Activated CD8-positive, alpha-beta T cell treated with anti-CD3 and anti-CD28 coated beads for 36 hours (primary cell): ENCODE results near the gene FZD2. TPM values are rescaled to one million over a fixed set of nuclear protein-coding genes. Genes with fewer than 3 reads are reported as not detected.

Source experiments
- ATAC-seq: fragments of 200-7000 bp; cut with Tn5 transposase; one replicate; pipeline ENCODE4 v1.10.0; 2021; ENCODE audit warnings: mild to moderate bottlenecking, moderate library complexity
- CTCF ChIA-PET: fragments of 350-600 bp; sonication (Branson Sonifier 250); formaldehyde crosslinking; loops from one replicate; lab custom pipeline; 2021; ENCODE audit warnings: antibody characterized with exemption; lab: Charles Lee
- POLR2A ChIA-PET: fragments of 350-600 bp; sonication (Branson Sonifier 250); formaldehyde crosslinking; loops from one replicate; lab custom pipeline; 2021; ENCODE audit warnings: antibody characterized with exemption; lab: Charles Lee
- DNase-seq: peaks from one replicate; pipeline ENCODE4 v3.0.0-alpha.2; 2020
- H3K27ac Mint-ChIP-seq: one replicate; pipeline ENCODE4 v1.8.0; 2021; ENCODE audit warnings: mild to moderate bottlenecking, mixed read lengths
- H3K27me3 Mint-ChIP-seq: one replicate; pipeline ENCODE4 v1.8.0; 2021; ENCODE audit warnings: mixed read lengths
- H3K36me3 Mint-ChIP-seq: one replicate; pipeline ENCODE4 v1.8.0; 2021; ENCODE audit warnings: low read depth, mixed read lengths
- H3K4me1 Mint-ChIP-seq: one replicate; pipeline ENCODE4 v1.8.0; 2021; ENCODE audit warnings: low read depth, mixed read lengths
- H3K4me3 Mint-ChIP-seq: one replicate; pipeline ENCODE4 v1.8.0; 2021; ENCODE audit warnings: mild to moderate bottlenecking, moderate library complexity, mixed read lengths
- H3K9me3 Mint-ChIP-seq: one replicate; pipeline ENCODE4 v1.8.0; 2021; ENCODE audit warnings: mixed read lengths
- intact Hi-C: fragments of 100-400 bp; cut with micrococcal nuclease; formaldehyde crosslinking; loops from one replicate; pipeline ENCODE4 v1.10.0; 2022
- total RNA-seq, 2 experiments: library from RNA; stranded (reverse); gene quantifications; one replicate each; pipeline ENCODE4 v1.2.3, GENCODE V29; 2021
- TF ChIP-seq, protein P1 (sequence below): fragments of 200-600 bp; IDR thresholded peaks from one replicate; pipeline ENCODE4 v1.8.0; 2022; ENCODE audit warnings: antibody characterized with exemption, mild to moderate bottlenecking

FZD2 gene
- total RNA-seq, 2 experiments from 2014 or later: 0.16 to 0.22 TPM

DNA sequence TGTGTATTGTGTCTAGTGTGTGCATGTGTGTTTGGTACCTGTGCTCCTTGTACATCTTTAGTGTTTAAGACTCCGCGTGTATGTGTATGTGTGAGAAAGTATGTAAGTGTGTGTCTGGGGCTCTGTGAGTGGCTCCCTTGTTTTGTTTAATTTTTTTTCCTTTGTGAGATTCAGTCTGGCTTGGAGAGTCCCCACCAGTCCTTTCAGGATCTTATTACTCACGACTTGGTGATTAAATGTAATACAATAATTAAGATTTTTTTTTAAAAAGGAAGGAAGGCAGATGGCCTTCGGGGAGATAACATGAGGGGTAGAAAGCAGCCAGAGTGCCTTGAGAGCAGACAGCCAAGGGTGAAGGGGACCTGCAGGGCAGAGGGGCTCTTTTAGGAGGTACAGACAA lies 33.9 kb downstream of the FZD2 start:
- no peaks in the 10 kb centered on the region for H3K9me3 Mint-ChIP-seq
- TF ChIP-seq, protein P1, sequence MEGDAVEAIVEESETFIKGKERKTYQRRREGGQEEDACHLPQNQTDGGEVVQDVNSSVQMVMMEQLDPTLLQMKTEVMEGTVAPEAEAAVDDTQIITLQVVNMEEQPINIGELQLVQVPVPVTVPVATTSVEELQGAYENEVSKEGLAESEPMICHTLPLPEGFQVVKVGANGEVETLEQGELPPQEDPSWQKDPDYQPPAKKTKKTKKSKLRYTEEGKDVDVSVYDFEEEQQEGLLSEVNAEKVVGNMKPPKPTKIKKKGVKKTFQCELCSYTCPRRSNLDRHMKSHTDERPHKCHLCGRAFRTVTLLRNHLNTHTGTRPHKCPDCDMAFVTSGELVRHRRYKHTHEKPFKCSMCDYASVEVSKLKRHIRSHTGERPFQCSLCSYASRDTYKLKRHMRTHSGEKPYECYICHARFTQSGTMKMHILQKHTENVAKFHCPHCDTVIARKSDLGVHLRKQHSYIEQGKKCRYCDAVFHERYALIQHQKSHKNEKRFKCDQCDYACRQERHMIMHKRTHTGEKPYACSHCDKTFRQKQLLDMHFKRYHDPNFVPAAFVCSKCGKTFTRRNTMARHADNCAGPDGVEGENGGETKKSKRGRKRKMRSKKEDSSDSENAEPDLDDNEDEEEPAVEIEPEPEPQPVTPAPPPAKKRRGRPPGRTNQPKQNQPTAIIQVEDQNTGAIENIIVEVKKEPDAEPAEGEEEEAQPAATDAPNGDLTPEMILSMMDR: no peak
- intact Hi-C loops: no loop called here
- DNase-seq (no peak), ATAC-seq (no peak)
- ChIA-PET POLR2A (no interaction called here), CTCF (no interaction called here)
- H3K27me3 Mint-ChIP-seq: peaks cover 4% of the 10 kb centered on the region
- H3K4me3 Mint-ChIP-seq: no peak overlapping the region
- H3K36me3 Mint-ChIP-seq: no peaks in the 10 kb centered on the region
- H3K4me1 Mint-ChIP-seq: no peaks in the 10 kb centered on the region
- no peak overlapping the region for H3K27ac Mint-ChIP-seq

DNA sequence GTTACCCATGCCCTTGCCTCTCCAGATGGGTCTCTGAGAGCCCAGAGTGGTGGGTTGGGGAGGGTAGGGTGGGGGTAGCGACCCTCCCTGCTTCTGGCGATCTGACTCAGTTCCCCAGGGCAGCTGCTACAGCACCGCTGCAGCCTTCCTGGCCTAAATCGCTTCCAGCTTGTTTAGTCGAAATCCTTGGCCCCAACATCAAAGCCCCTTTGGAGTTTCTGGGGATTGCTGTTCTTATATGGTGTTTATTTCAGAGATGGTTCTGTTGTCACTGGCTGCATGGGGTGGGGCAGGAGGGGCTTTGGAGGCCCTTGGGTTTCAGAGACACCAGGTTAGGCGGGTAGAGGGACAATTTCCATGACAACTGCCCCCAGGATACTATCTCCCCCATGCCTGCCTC lies 35.9 kb downstream of the FZD2 start:
- Mint-ChIP-seq H3K27ac (no peak overlapping the region), H3K36me3 (no peaks in the 10 kb centered on the region), H3K4me3 (no peak overlapping the region), H3K4me1 (no peaks in the 10 kb centered on the region), H3K27me3 (peaks cover 5% of the 10 kb centered on the region), H3K9me3 (no peaks in the 10 kb centered on the region)
- CTCF ChIA-PET: no interaction called here
- DNase-seq (no peak), ATAC-seq (no peak)
- intact Hi-C loops: no loop called here
- TF ChIP-seq, protein P1: no peak
- POLR2A ChIA-PET: no interaction called here

DNA sequence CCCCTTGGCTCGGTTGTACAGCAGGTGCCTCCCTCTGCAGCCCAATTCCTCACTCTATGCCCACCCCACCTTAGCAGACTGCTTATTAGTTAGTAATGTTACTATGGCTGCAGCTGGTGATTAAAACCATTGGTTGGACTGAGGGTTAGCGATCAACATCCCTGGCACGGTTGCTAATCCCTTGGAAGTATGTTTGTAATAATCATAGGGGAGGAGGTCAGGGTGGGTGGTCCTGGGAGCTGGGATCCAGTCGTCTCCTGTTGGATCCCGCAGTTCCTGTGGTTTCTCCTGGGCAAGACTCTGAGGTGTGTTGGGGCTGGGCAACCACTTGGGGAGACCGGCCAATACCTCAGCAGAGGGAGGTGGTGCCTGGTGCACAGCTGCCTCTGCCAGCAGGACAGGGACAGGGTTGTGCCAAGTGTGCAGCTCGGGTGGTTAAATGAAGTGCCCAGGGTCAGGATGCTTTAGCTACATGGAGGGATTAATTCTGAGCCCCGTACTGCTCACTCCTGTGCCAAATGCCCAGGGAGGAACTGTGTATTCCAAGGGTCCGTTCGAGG lies 38.0 kb downstream of the FZD2 start:
- Mint-ChIP-seq H3K4me1 (no peaks in the 10 kb centered on the region), H3K4me3 (no peak overlapping the region), H3K9me3 (no peaks in the 10 kb centered on the region), H3K36me3 (no peaks in the 10 kb centered on the region), H3K27ac (no peak overlapping the region), H3K27me3 (peaks cover 6% of the 10 kb centered on the region)
- POLR2A ChIA-PET: no interaction called here
- TF ChIP-seq, protein P1: no peak
- CTCF ChIA-PET: interaction anchor here (1.0 kb wide), 1 partner anchor 45 kb away, joined by 3 read pairs; no protein-coding TSS in a partner anchor
- DNase-seq: no peak
- ATAC-seq: no peak
- intact Hi-C loops: no loop called here

GRCh38 chr17:44598329-44598728 lies 41.0 kb downstream of the FZD2 start:
- POLR2A ChIA-PET: no interaction called here
- no peaks in the 10 kb centered on the region for H3K36me3 Mint-ChIP-seq

DNA sequence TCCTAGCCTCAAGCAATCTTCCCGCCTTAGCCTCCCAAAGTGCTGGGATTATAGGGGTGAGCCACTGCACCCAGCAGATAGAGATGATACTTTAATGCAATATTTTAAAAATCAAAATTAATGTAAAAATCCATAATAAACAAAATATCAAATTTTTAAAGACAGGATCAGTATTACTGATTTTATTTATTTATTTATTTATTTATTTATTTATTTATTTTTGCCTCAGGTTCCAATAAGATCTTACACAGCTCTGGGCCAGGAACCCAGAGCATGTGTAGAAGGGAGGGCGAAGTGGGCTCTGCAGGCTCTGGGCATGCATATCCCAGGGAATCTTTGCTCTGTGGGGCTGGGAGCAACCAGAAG lies 41.6 kb downstream of the FZD2 start:
- ChIA-PET CTCF (interaction anchor here (0.7 kb wide), 1 partner anchor 65 kb away, joined by 3 read pairs; no protein-coding TSS in a partner anchor), POLR2A (no interaction called here)
- Mint-ChIP-seq H3K4me1 (no peaks in the 10 kb centered on the region), H3K27me3 (peaks cover 7% of the 10 kb centered on the region), H3K36me3 (no peaks in the 10 kb centered on the region), H3K9me3 (no peaks in the 10 kb centered on the region), H3K27ac (no peak overlapping the region), H3K4me3 (no peak overlapping the region)
- TF ChIP-seq, protein P1: no peak
- ATAC-seq (no peak), DNase-seq (no peak)
- intact Hi-C loops: no loop called here

More at GRCh38 chr17:44598329-44598728, 41.0 kb downstream of the FZD2 start:
- H3K27me3 Mint-ChIP-seq: peaks cover 7% of the 10 kb centered on the region
- intact Hi-C loops: no loop called here
- CTCF ChIA-PET: interaction anchor here (0.7 kb wide), 1 partner anchor 64 kb away, joined by 3 read pairs; no protein-coding TSS in a partner anchor
- H3K4me3 Mint-ChIP-seq: no peak overlapping the region
- no peaks in the 10 kb centered on the region for H3K4me1 Mint-ChIP-seq
- H3K9me3 Mint-ChIP-seq: no peaks in the 10 kb centered on the region
- ATAC-seq (no peak), DNase-seq (no peak)
- H3K27ac Mint-ChIP-seq: no peak overlapping the region
- TF ChIP-seq, protein P1: no peak
